Gastrocnemius medialis (tissue), 4 donors: ENCODE measurements around the gene MROH2A. TPM values are rescaled to one million over a fixed set of nuclear protein-coding genes. Genes with fewer than 3 reads are reported as not detected.

Experiments used
- ATAC-seq, 2 donors: fragments of 150-250 bp; one replicate each; pipeline ENCODE4 v1.9.1; 2016
- DNase-seq, 2 donors: peaks; one replicate each; pipeline ENCODE4 v3.0.0-alpha.2; 2019
- H3K27ac ChIP-seq, 4 donors: fragments of 200-600 bp; sonication (generic); 1 replicate in 1 of 4; 2 replicates in 3 of 4; pipeline ENCODE4 v1.5.1; 2016 to 2018; ENCODE audit warnings: mild to moderate bottlenecking in 2 of 4, moderate library complexity in 1 of 4
- H3K27me3 ChIP-seq, 3 donors: fragments of 200-600 bp; sonication (generic) in 2 of 3; 1 replicate in 1 of 3; 2 replicates in 2 of 3; pipeline versions ENCODE4 v1.5.1 to v1.6.0; 2016 to 2019; ENCODE audit warnings: mild to moderate bottlenecking in 1 of 3, moderate library complexity in 1 of 3
- H3K36me3 ChIP-seq, 2 donors: fragments of 200-600 bp; sonication (generic) in 1 of 2; one replicate each; pipeline ENCODE4 v1.5.1; 2017 to 2018
- H3K4me1 ChIP-seq, 2 donors: fragments of 200-600 bp; sonication (generic) in 1 of 2; one replicate each; pipeline ENCODE4 v1.5.1; 2016 to 2017; ENCODE audit warnings: mild to moderate bottlenecking in 2 of 2
- H3K4me3 ChIP-seq, 4 donors: fragments of 200-600 bp; sonication (generic) in 3 of 4; 1 replicate in 1 of 4; 2 replicates in 3 of 4; pipeline ENCODE4 v1.5.1; 2016 to 2019; ENCODE audit warnings: mild to moderate bottlenecking in 2 of 4
- H3K9me3 ChIP-seq, 3 donors: fragments of 200-600 bp; sonication (generic) in 2 of 3; 1 replicate in 1 of 3; 2 replicates in 2 of 3; pipeline ENCODE4 v1.5.1; 2016 to 2019
- CTCF ChIP-seq, 5 experiments: fragments of 450-650 bp in 3 of 5; fragments of 200-600 bp in 2 of 5; sonication (generic) in 2 of 5; IDR thresholded peaks in 4 of 5; conservative IDR thresholded peaks in 1 of 5; 1 replicate in 4 of 5; 2 replicates in 1 of 5; pipeline ENCODE4 v1.5.1; 2016 to 2019; ENCODE audit warnings: antibody characterized with exemption in 5 of 5, mild to moderate bottlenecking in 3 of 5, moderate library complexity in 3 of 5
- POLR2A ChIP-seq, 2 donors: fragments of 450-650 bp; IDR thresholded peaks; one replicate each; pipeline ENCODE4 v1.6.1; 2017; ENCODE audit warnings: antibody characterized with exemption in 2 of 2, mild to moderate bottlenecking in 2 of 2, moderate library complexity in 2 of 2
- in situ Hi-C, 4 donors: fragments of 200-750 bp; cut with MboI; loops; one replicate each; pipeline versions ENCODE4 v1.15.0 to v1.8.0; 2017; ENCODE audit warnings: low sequenced_read_pairs in 4 of 4
- intact Hi-C: fragments of 100-400 bp; cut with DNase I; formaldehyde crosslinking; loops from one replicate; pipeline ENCODE4 v1.15.1; 2023; ENCODE audit warnings: low total_unique reads
- total RNA-seq, 4 donors: library from RNA; depleted of rRNA; stranded (reverse); fragments of >200 nt; gene quantifications; one replicate each; pipeline versions ENCODE4 v1.1.0 to v1.2.3, GENCODE V29; 2016

Gene MROH2A
- total RNA-seq, 4 donors from 2014 or later, result not detected

DNA sequence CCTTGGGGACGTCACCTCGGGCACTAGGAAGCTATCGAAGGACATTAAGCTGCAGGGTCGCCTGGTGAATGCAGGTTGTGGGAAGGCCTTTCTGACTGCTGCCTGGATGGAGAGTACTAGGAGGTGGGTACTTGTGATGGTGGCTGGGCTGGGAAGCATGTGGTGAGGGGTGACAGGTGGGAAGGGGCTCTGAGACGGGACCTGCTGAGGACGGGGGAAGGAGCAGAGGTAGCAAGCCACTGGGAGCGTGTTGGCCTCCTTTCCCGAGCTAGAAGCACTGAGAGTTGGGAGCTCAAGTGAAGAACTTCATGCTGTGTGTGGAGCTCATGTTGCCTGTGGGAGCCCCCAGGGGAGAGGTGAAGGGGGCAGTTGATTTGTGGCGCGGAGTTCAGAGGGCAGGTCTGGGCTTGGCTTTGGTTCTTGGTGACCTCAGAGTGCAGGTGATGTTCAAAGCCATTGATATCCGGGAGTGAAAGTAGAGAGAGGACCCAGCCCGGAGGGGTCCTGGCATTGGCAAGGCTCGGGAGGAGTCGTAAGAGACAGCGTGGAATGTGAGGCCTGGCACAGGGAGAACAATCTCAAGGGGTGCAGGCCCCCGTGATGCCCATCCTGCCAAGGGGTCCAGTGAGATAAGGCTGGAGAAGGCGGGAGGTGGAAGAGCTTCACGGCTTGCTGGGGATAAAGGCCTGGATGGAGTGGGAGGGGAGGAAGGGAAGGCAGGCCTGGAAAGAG is 13.2 kb downstream of the MROH2A start:
- no peaks in the 10 kb centered on the region for H3K4me1 ChIP-seq
- no peak overlapping the region for H3K4me3 ChIP-seq
- no peak overlapping the region for H3K27ac ChIP-seq
- DNase-seq (no peak), ATAC-seq (no peak)
- no peak for TF ChIP-seq CTCF (IDR thresholded peaks at IDR 0.05 in 4 of 5, conservative IDR thresholded peaks at IDR 0.05 in 1 of 5)
- TF ChIP-seq POLR2A (IDR thresholded peaks at IDR 0.05), result no peak
- H3K27me3 ChIP-seq, result no peaks in the 10 kb centered on the region
- no peaks in the 10 kb centered on the region for H3K9me3 ChIP-seq
- intact Hi-C loops (no loop called here), in situ Hi-C loops (no loop called here)
- H3K36me3 ChIP-seq, result no peaks in the 10 kb centered on the region

- H3K27me3 ChIP-seq, result no peaks in the 10 kb centered on the region
- H3K27ac ChIP-seq, result no peak overlapping the region
- DNase-seq (no peak), ATAC-seq (no peak)
- intact Hi-C loops (no loop called here), in situ Hi-C loops (no loop called here)
- H3K4me3 ChIP-seq, result no peak overlapping the region
- TF ChIP-seq POLR2A (IDR thresholded peaks at IDR 0.05) (no peak), CTCF (IDR thresholded peaks at IDR 0.05 in 4 of 5, conservative IDR thresholded peaks at IDR 0.05 in 1 of 5) (no peak)
- no peaks in the 10 kb centered on the region for H3K4me1 ChIP-seq
- no peaks in the 10 kb centered on the region for H3K36me3 ChIP-seq
- no peaks in the 10 kb centered on the region for H3K9me3 ChIP-seq
Observed at GRCh38 chr2:233791883-233792329, 13.8 kb downstream of the MROH2A start.

DNA sequence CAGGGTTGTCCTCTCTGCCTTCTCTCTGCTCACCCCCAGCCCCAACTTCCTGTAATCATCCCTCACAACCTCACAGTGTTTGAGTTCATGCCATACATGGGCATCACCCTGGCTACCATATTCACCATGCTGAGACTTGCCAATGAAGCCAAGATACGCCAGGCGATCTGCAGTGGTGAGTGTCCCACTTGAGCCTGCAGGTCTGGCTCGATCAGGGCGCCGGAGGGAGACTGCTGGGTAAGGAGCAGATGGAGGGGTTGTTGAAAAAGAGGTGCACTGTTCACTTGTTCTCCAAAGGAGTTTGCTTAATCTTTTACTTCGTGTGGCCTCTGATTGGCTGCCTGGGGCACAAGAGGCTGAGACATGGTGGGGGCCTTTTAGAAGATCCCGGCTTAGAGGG is 14.6 kb downstream of the MROH2A start:
- intact Hi-C loops, result no loop called here
- TF ChIP-seq POLR2A (IDR thresholded peaks at IDR 0.05) (no peak), CTCF (IDR thresholded peaks at IDR 0.05 in 4 of 5, conservative IDR thresholded peaks at IDR 0.05 in 1 of 5) (no peak)
- no peaks in the 10 kb centered on the region for H3K36me3 ChIP-seq

DNA sequence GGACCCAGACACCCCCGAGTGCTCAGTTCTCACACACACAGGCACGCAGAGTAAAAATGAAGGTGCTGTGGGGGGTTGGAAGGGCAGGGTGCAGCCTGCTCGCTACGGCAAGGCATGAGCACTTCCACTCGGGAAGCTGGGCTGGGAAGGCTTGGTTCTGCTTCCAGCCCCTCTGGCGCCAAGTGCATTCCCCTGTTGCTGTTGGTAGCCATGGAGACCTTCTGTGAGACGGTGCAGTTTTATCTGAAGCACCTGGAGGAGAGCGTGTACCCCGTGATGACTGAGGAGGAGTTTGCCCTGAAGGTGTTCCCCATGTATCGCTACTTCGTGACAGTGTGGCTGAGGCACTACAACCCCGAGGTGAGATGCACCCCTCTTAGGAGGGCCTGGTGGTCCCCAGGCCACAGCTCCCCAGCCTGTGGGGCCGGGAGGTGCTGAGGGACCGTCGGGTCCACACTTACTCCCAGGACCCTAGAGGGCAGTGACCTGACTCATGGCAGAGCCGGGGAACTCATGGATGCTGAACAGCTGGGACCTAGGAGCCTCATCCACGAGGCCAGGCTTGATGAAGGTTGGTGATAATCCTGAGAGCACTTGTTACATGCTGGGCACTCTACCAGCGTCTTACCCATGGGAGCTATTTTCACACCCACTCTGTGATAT is 15.5 kb downstream of the MROH2A start:
- in situ Hi-C loops (no loop called here), intact Hi-C loops (no loop called here)

More for the DNA sequence above, 14.6 kb downstream of the MROH2A start:
- H3K27me3 ChIP-seq, result no peaks in the 10 kb centered on the region
- ATAC-seq (no peak), DNase-seq (no peak)
- in situ Hi-C loops, result no loop called here
- no peak overlapping the region for H3K27ac ChIP-seq
- H3K4me3 ChIP-seq, result no peak overlapping the region
- no peaks in the 10 kb centered on the region for H3K4me1 ChIP-seq
- H3K9me3 ChIP-seq, result no peaks in the 10 kb centered on the region

More for the DNA sequence above, 15.5 kb downstream of the MROH2A start:
- ATAC-seq (no peak), DNase-seq (no peak)
- Histone ChIP-seq H3K27ac (no peak overlapping the region), H3K36me3 (no peaks in the 10 kb centered on the region), H3K4me1 (no peaks in the 10 kb centered on the region), H3K9me3 (no peaks in the 10 kb centered on the region), H3K4me3 (no peak overlapping the region), H3K27me3 (no peaks in the 10 kb centered on the region)
- no peak for TF ChIP-seq CTCF (IDR thresholded peaks at IDR 0.05 in 4 of 5, conservative IDR thresholded peaks at IDR 0.05 in 1 of 5)
- TF ChIP-seq POLR2A (IDR thresholded peaks at IDR 0.05), result no peak
